AG08396 (cell line): ENCODE results near the gene NDST1.

ENCODE experiments used
- DNase-seq: peaks from one replicate; pipeline ENCODE4 v3.0.0; 2012; ENCODE audit warnings: low spot score, mixed read lengths

Gene NDST1

DNA sequence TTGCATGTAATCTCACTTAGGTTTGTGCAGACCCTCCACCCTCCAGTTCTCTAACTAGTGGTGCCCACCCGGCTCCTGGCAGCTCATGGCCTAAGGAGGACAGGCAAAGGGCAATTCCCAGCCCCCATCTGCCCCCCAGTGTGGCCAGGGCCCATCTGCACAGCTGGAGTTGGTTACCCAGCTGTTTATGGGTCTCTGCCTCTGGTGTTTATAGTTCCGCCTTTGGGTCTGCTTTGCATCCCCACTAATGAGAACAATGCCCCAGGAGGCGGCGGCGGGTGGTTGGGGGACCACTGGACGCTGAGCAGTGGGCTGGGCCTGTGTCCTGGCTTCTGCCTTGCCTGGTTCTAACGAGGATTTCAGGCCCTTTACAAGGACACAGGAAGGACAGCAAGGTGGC is 62.4 kb downstream of the NDST1 start:
- no peak for DNase-seq

- DNase-seq, result no peak
These were observed 63.9 kb downstream of the NDST1 start for GRCh38 chr5:150571836-150572235.

DNA sequence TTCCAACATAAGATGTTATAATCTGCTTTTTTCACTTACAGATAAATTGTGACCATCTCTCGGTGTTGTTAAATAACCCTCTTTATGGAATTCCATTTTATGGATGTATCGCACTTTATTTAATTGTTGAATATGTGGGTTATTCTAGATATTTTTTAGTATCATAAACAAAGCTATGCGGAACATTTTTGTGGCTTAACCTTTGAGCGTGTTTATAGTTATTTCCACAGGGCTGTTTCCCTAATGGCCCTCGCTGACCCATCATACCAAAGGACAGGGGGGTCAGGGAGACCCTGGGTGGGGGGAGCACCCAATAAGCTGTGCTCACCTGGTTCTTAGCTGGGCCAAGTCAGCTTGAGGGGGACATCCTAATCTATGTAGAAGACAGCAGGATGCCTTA is 65.3 kb downstream of the NDST1 start:
- no peak for DNase-seq

- DNase-seq, result no peak
These were observed 66.2 kb downstream of the NDST1 start for GRCh38 chr5:150573867-150574817.

DNA sequence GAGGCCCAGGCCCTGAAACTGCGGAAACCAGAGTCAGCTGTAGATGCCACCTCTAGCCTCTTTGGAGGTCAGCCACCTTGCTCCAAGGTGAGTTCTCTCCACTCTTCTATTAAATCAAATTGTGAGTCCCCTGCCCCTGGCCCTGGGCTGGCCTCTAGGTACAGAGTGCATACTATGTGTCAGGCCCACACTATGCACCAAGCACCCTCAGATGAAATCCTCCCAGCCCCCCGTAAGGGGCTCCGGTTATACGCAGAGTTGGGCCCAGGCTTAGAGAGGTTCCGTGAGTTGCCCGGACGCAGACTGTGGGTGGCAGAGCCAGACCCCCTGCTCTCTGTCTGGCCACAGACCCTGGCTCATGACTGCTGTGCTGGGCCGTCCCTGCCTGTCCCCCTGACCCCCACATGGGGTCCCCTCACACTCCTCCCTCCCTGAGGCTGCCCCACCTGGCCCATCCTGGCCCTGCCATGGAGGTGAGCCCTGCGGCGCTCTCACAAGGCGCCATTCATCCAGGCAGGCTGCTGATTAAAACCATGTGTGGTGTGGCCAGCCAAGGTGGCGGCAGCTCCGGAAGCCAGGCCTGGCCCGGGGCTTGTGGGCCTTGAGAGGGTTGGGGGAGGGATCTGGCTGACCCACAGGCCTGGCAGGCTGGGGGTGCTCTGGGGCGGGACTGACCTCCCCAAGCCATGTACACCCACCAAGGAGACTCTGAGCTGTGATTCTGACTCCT is 67.1 kb downstream of the NDST1 start:
- DNase-seq, result no peak

GRCh38 chr5:150575745-150576448 is 68.0 kb downstream of the NDST1 start:
- DNase-seq, result no peak

DNA sequence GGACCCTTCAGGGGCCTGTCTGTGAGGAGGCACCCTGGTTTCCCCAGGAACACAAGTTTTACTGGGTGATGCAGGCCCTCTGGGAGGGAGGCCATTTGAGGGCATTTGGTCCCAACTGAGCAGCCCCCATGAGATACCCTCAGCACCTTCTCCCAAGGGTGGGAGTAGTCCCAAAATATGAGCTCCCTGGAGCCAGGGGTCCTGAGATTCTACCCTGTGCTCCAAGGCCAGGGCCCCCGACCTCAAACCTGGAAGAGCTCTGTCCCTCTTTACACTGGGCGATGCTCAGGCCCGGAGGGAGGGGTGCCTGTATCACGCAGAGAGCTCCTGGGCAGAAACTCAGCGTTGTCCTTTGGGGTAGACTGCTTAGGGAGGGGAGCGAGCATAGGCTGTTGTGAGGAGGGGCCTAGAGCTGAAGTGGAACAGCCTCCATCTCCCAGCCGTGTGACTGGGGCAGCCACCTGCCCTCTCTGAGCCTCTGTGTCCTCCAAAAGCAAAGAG is 68.6 kb downstream of the NDST1 start:
- no peak for DNase-seq

- no peak for DNase-seq
These were observed 69.6 kb downstream of the NDST1 start for GRCh38 chr5:150577378-150578139.

DNA sequence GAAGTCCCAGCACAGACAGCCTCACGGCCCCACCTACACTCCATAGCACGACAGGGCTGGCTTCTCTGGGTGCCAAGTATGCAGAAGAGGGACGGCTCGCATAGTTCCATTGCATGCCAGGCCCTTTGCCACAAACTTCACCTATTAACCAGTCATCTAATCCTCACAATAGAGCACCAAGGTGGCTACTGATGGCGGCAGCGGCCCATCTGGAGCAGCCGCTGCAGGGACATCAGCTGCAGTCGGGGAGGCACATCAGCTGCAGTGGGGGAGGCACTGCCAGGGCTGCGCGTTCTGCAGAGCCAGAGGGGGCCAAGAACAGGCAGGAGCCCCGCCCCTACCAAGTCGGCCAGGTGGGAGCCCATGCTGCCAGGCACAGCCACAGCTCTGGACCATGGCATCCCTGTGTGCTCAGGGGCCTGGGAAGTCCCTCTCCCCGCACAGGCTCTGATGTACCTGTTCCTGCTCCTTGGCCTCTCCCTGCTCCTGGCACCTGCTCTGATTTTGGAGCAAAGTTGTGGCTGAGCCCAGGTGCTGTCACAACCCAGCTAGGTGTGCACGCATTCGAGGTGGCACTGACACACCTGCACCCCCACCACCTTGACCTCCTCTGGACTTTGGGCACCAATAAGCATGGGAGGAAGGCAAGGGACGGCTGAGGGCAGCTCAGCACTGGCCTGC is 71.0 kb downstream of the NDST1 start:
- DNase-seq, result no peak

DNA sequence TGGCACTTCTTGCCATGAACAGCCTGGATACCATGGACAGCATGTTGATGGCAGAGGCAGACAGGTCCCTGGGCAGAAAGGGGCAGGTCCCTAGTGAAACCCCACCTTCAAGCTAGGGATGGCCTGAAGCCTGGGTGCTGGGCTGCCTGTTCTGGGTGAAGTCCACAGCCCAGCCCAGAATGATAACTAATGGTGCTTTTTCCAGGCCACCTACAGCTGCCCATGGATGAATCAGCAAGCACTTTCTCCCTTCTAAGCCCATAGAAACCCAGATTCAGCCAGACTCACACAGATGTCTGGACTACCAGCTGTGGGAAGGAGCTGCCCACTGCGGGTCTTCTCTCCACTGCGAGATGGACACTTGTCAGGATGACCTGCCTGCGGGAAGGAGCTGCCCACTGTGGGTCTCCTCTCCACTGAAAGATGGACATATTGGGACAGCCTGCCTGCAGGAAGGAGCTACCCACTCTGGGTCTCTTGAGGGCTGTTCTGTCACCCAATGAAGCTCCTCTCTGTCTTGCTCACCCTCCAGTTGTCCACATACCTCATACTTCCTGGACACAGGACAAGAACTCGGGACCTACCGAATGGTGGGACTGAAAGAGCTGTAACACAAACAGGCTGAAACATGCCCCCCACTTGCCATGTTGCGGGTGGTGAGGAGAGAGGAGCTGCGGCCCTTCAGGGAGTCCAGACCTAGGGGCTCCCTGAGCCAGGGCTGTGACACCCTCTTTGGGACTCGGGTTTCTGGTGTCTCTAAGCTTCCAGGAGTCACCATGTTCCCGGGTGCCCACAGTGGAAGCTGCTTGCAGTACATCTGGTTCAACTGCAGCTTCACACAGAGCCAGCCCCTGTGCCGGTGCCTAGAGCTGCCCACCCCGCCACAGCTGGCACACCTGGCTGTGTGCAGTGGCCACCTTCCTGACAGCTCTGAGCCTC is 71.8 kb downstream of the NDST1 start:
- no peak for DNase-seq

GRCh38 chr5:150580917-150581316 is 73.0 kb downstream of the NDST1 start:
- DNase-seq, result no peak

- DNase-seq, result no peak
These were observed 74.5 kb downstream of the NDST1 start for GRCh38 chr5:150582241-150583109.

GRCh38 chr5:150583541-150584225 is 75.8 kb downstream of the NDST1 start:
- DNase-seq, result no peak

DNA sequence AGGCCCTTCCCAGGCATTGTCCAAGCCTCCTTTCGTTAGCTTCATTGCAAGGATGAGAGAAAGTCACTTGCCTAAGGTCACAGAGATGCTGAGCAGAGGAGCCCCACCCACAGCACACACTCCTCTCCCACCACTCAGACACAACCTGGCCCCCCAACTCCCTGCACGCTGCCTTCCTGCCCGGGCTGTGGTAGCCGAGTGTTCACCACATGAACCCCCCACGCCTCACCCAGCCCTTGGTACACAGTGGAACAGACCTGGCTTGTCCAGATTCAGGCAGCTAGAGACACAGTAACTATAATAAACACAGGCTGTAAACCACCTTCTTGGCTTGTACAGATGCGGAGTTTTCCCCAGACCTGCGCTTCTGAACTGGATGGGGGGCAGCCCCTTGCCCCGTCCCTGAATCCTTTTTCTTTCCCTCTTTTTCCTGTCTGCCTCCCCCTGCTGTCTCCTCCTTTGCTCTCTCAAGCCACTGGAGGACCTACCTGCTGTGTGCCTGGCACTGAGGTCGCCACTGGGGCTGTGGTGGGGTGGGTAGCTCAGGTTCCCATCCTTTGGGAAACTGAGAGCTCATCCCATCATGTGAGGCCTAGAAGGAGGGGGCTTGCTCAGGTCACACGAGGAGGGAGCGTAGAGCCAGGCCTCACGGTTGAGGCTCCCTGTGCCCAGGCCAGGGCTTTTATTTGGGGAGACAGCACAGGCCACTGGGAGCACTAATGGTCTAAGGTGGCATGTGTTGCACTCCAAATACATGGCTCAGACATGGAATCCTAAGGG is 76.8 kb downstream of the NDST1 start:
- no peak for DNase-seq

DNA sequence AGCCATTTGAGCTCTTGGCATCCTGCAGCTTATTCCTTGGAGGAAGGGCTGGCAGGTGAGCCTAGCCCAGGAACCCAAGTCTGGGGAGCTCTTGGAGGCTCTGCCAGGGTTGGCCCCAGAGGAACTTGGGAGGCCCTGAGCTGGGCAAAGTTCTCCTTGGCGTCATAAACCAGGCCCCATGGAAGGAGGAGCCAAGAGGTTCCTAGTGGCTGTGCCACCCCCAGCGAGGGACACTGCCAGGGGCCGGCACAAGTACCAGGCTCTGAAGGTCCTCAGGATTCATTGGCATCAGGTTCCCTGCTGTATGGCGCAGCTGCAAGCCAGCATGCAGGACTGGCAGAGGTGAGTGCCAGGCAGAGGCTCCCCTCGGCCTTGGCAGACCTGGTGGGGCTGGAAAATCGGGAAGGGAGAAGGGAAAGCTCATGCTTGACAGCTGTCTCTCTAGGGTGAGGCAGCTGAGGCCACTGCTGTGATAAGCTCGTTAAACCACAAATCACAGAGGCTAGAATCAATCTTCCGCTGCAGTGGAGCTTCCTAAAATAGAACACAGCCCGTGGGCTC is 77.9 kb downstream of the NDST1 start:
- DNase-seq, result no peak

GRCh38 chr5:150587016-150587415 is 79.1 kb downstream of the NDST1 start:
- no peak for DNase-seq
